Right ventricle myocardium inferior (tissue), 1 donor: ENCODE data around the gene SMIM5. TPM values are rescaled to one million over a fixed set of nuclear protein-coding genes. Genes with fewer than 3 reads are reported as not detected.

Experiments
- ATAC-seq: fragments of 200-7000 bp; cut with Tn5 transposase; one replicate; pipeline ENCODE4 v1.9.1; 2020; ENCODE audit warnings: mild to moderate bottlenecking, moderate library complexity
- DNase-seq: peaks from one replicate; pipeline ENCODE4 v3.0.0; 2021; ENCODE audit errors: missing footprints
- intact Hi-C: fragments of 100-400 bp; cut with DNase I; formaldehyde crosslinking; loops from one replicate; pipeline ENCODE4 v1.11.0; 2022
- total RNA-seq: library from RNA; stranded (reverse); fragmentation: NEBNext Ultra II Directional; extraction: Animal tissue kit (Norgen Biotek cat#: 25700); gene quantifications from one replicate; pipeline ENCODE4 v1.2.1, GENCODE V29; 2021
- donor health status: DM: no; HTN: yes; CAD: no; lungs with severe emphysema.

Gene SMIM5
- total RNA-seq, 1 donor from 2014 or later, result 11.4 TPM

GRCh38 chr17:75680431-75680830, 47.2 kb downstream of the SMIM5 start:
- DNase-seq, result no peak
- no peak for ATAC-seq
- intact Hi-C loops, result no loop called here

- intact Hi-C loops, result no loop called here
- DNase-seq (no peak), ATAC-seq (no peak)
Observed at GRCh38 chr17:75681289-75681688, 48.1 kb downstream of the SMIM5 start.

- ATAC-seq (no peak), DNase-seq (no peak)
- intact Hi-C loops, result no loop called here
Observed at GRCh38 chr17:75683583-75683982, 50.3 kb downstream of the SMIM5 start.

- no peak for ATAC-seq
Observed at GRCh38 chr17:75684249-75684648, 51.0 kb downstream of the SMIM5 start.

GRCh38 chr17:75684924-75685323, 51.7 kb downstream of the SMIM5 start:
- ATAC-seq, result no peak

More at GRCh38 chr17:75684249-75684648, 51.0 kb downstream of the SMIM5 start:
- intact Hi-C loops, result no loop called here
- DNase-seq, result no peak

GRCh38 chr17:75685499-75685898, 52.3 kb downstream of the SMIM5 start:
- DNase-seq, result no peak
- no peak for ATAC-seq
- intact Hi-C loops, result no loop called here

More at GRCh38 chr17:75684924-75685323, 51.7 kb downstream of the SMIM5 start:
- DNase-seq, result no peak
- intact Hi-C loops, result no loop called here

GRCh38 chr17:75688209-75688825, 55.1 kb downstream of the SMIM5 start:
- DNase-seq, result no peak
- ATAC-seq, result no peak
- intact Hi-C loops, result no loop called here

GRCh38 chr17:75689441-75689873, 56.2 kb downstream of the SMIM5 start:
- ATAC-seq, result no peak
- intact Hi-C loops, result no loop called here
- no peak for DNase-seq

Other genes with a start within 250 kb of the SMIM5 start
- gene GRB2, start 227.8 kb upstream of the SMIM5 start, total RNA-seq, result 59.0 TPM
- gene TMEM94, start 176.8 kb upstream of the SMIM5 start, total RNA-seq, result 50.3 TPM
- gene CASKIN2, start 117.9 kb upstream of the SMIM5 start, total RNA-seq, result 39.1 TPM
- gene TSEN54, start 116.9 kb upstream of the SMIM5 start, total RNA-seq, result 6.1 TPM
- 4.1 TPM for gene LLGL2, start 107.7 kb upstream of the SMIM5 start, total RNA-seq
- 43.7 TPM for gene MYO15B, start 45.6 kb upstream of the SMIM5 start, total RNA-seq
- 15.9 TPM for gene RECQL5, start 33.7 kb downstream of the SMIM5 start, total RNA-seq
- 47.4 TPM for gene SAP30BP, start 33.9 kb downstream of the SMIM5 start, total RNA-seq
- gene ITGB4, start 88.0 kb downstream of the SMIM5 start, total RNA-seq, result 7.5 TPM
- 23.8 TPM for gene GALK1, start 131.8 kb downstream of the SMIM5 start, total RNA-seq
- 16.0 TPM for gene UNK, start 151.4 kb downstream of the SMIM5 start, total RNA-seq
- gene UNC13D, start 211.0 kb downstream of the SMIM5 start, total RNA-seq, result 10.7 TPM
- gene WBP2, start 221.9 kb downstream of the SMIM5 start, total RNA-seq, result 151 TPM
- 39.4 TPM for gene TRIM47, start 245.1 kb downstream of the SMIM5 start, total RNA-seq